Left renal pelvis (tissue), 4 donors: ENCODE results near the gene GSPT1. TPM values are rescaled to one million over a fixed set of nuclear protein-coding genes. Genes with fewer than 3 reads are reported as not detected.
"Not testable (repeated sequence)": the region's sequence is repeated elsewhere in the genome, so short reads cannot be mapped to it uniquely, and the experiment has no call there.

Experiments used
- DNase-seq, 4 donors: peaks; one replicate each; pipeline ENCODE4 v3.0.0-alpha.2; 2013; ENCODE audit warnings: low read depth in 4 of 4, low spot score in 3 of 4
- polyA plus RNA-seq, 4 donors: library from polyadenylated mRNA; unstranded; fragments of 120-200 nt; gene quantifications; one replicate each; pipeline ENCODE4 v1.2.1, GENCODE V29; 2013; ENCODE audit not compliant: insufficient read length in 4 of 4

Gene GSPT1
- polyA plus RNA-seq, 4 donors = 84.6 to 133 (median 117) TPM

GRCh38 chr16:11823645-11824044 lies 92.1 kb downstream of the GSPT1 start:
- DNase-seq = not testable (repeated sequence)

- no peak for DNase-seq
Observed at GRCh38 chr16:11819798-11820197, 96.0 kb downstream of the GSPT1 start.

- DNase-seq = not testable (repeated sequence)
Observed at GRCh38 chr16:11818970-11819369, 96.8 kb downstream of the GSPT1 start.

Other genes with a start within 250 kb of the GSPT1 start
- gene SNN, start 247.5 kb downstream of the GSPT1 start, polyA plus RNA-seq = 10 to 100 TPM; 32.8 to 36.5 (median 33.9) TPM
- gene TXNDC11, start 173.1 kb downstream of the GSPT1 start, polyA plus RNA-seq = 10 to 100 TPM; 27.6 to 42.1 (median 40.2) TPM
- gene ZC3H7A, start 118.7 kb downstream of the GSPT1 start, polyA plus RNA-seq = 100 to 1,000 TPM in 1 of 4 donors, 10 to 100 TPM in 3; 67.6 to 100 (median 83.4) TPM
- 100 to 1,000 TPM; 206 to 271 (median 242) TPM for gene RSL1D1, start 64.4 kb downstream of the GSPT1 start, polyA plus RNA-seq
- 10 to 100 TPM in 2 of 4 donors, 1 to 10 TPM in 2; 1.6 to 21.2 (median 5.8) TPM for gene NPIPB2, start 26.1 kb upstream of the GSPT1 start, polyA plus RNA-seq
- under 1 TPM in 1 of 4 donors, not detected in 3; 0.43 TPM for gene TNFRSF17, start 49.3 kb upstream of the GSPT1 start, polyA plus RNA-seq
- gene SNX29, start 60.8 kb upstream of the GSPT1 start, polyA plus RNA-seq = 10 to 100 TPM; 14.1 to 32.1 (median 29.4) TPM